Spleen (tissue), 7 donors: Measurements from ENCODE around the gene FBXW4.

Experiments
- CTCF ChIP-seq, 11 experiments: fragments of 200-600 bp in 7 of 11; fragments of 450-650 bp in 4 of 11; sonication (generic) in 4 of 11; IDR thresholded peaks in 8 of 11; conservative IDR thresholded peaks in 3 of 11; 1 replicate in 7 of 11; 2 replicates in 4 of 11; pipeline versions ENCODE4 v1.4.0 to v1.8.0; 2016 to 2021; ENCODE audit warnings: antibody characterized with exemption in 11 of 11, inconsistent platforms in 4 of 11, mild to moderate bottlenecking in 1 of 11
- POLR2A ChIP-seq, 3 donors: fragments of 450-650 bp; IDR thresholded peaks; one replicate each; pipeline ENCODE4 v1.5.1; 2017; ENCODE audit warnings: antibody characterized with exemption in 3 of 3, mild to moderate bottlenecking in 1 of 3
- donor health status: DM: no; HTN: no; CAD: no; lungs with moderate emphysema.
- donor health status: DM: no; HTN: no; CAD: no.
- donor health status: DM: no; HTN: no; CAD: no.

GRCh38 chr10:101566333-101567164, 128.4 kb downstream of the FBXW4 start:
- TF ChIP-seq CTCF (IDR thresholded peaks at IDR 0.05 in 8 of 11, conservative IDR thresholded peaks at IDR 0.05 in 3 of 11) = peak in 1 of 11 experiments; percentile 9
- TF ChIP-seq POLR2A (IDR thresholded peaks at IDR 0.05) = no peak
